HCT116 (cell line): ENCODE data around the gene DCAF6.
A peak's percentile ranks its signal among the peaks of the same experiment; 100 is the strongest.

Source experiments
- CEBPB ChIP-seq: IDR thresholded peaks from 2 replicates; pipeline ENCODE4 v1.6.1; 2012; ENCODE audit warnings: low read depth
- CTCF ChIP-seq, 3 experiments: fragments of 200-600 bp in 1 of 3; sonication (generic) in 1 of 3; IDR thresholded peaks in 2 of 3; conservative IDR thresholded peaks in 1 of 3; 2 replicates each; pipeline ENCODE4 v1.5.1; 2012 to 2017; ENCODE audit warnings: low read depth in 2 of 3, low read length in 2 of 3, antibody characterized with exemption in 1 of 3, borderline replicate concordance in 1 of 3, control low read depth in 1 of 3, mild to moderate bottlenecking in 1 of 3, mixed read lengths in 1 of 3, mixed run types in 1 of 3, moderate library complexity in 1 of 3; ENCODE audit not compliant: insufficient read depth in 1 of 3
- EZH2 ChIP-seq: fragments of 200-600 bp; sonication (generic); IDR thresholded peaks from 2 replicates; pipeline ENCODE4 v1.6.1; 2017; ENCODE audit warnings: antibody characterized with exemption, mixed run types
- POLR2AphosphoS5 ChIP-seq: IDR thresholded peaks from 2 replicates; pipeline ENCODE4 v1.6.1; 2011; ENCODE audit warnings: mild to moderate bottlenecking, low read depth, low read length, moderate library complexity
- ZNF274 ChIP-seq: fragments of 200-500 bp; sonication (Bioruptor generic); IDR thresholded peaks from 2 replicates; pipeline ENCODE4 v1.6.1; 2014; ENCODE audit warnings: mild to moderate bottlenecking, low read depth, low read length, inconsistent platforms

GRCh38 chr1:167935216-167936067 is 1.0 kb upstream of the DCAF6 start:
- TF ChIP-seq POLR2AphosphoS5 (peak; percentile 71; the same call in 1 of the 2 replicates), CTCF (IDR thresholded peaks at IDR 0.05 in 2 of 3, conservative IDR thresholded peaks at IDR 0.05 in 1 of 3; ENCODE audit: borderline replicate concordance in 1 of 3, insufficient read depth in 1 of 3, low read depth in 2 of 3, low read length in 2 of 3) (no peak), EZH2 (no peak), CEBPB (no peak), ZNF274 (no peak)
